ENCODE data around the gene POR. TPM values are rescaled to one million over a fixed set of nuclear protein-coding genes. Genes with fewer than 3 reads are reported as not detected.

The POR gene
- total and polyA plus RNA-seq, 2 of the 13 experiments (the other 11 are each of a cell fraction or from before 2014, with no cell fraction given), result 145 to 266 TPM

- TF ChIP-seq, protein P1, sequence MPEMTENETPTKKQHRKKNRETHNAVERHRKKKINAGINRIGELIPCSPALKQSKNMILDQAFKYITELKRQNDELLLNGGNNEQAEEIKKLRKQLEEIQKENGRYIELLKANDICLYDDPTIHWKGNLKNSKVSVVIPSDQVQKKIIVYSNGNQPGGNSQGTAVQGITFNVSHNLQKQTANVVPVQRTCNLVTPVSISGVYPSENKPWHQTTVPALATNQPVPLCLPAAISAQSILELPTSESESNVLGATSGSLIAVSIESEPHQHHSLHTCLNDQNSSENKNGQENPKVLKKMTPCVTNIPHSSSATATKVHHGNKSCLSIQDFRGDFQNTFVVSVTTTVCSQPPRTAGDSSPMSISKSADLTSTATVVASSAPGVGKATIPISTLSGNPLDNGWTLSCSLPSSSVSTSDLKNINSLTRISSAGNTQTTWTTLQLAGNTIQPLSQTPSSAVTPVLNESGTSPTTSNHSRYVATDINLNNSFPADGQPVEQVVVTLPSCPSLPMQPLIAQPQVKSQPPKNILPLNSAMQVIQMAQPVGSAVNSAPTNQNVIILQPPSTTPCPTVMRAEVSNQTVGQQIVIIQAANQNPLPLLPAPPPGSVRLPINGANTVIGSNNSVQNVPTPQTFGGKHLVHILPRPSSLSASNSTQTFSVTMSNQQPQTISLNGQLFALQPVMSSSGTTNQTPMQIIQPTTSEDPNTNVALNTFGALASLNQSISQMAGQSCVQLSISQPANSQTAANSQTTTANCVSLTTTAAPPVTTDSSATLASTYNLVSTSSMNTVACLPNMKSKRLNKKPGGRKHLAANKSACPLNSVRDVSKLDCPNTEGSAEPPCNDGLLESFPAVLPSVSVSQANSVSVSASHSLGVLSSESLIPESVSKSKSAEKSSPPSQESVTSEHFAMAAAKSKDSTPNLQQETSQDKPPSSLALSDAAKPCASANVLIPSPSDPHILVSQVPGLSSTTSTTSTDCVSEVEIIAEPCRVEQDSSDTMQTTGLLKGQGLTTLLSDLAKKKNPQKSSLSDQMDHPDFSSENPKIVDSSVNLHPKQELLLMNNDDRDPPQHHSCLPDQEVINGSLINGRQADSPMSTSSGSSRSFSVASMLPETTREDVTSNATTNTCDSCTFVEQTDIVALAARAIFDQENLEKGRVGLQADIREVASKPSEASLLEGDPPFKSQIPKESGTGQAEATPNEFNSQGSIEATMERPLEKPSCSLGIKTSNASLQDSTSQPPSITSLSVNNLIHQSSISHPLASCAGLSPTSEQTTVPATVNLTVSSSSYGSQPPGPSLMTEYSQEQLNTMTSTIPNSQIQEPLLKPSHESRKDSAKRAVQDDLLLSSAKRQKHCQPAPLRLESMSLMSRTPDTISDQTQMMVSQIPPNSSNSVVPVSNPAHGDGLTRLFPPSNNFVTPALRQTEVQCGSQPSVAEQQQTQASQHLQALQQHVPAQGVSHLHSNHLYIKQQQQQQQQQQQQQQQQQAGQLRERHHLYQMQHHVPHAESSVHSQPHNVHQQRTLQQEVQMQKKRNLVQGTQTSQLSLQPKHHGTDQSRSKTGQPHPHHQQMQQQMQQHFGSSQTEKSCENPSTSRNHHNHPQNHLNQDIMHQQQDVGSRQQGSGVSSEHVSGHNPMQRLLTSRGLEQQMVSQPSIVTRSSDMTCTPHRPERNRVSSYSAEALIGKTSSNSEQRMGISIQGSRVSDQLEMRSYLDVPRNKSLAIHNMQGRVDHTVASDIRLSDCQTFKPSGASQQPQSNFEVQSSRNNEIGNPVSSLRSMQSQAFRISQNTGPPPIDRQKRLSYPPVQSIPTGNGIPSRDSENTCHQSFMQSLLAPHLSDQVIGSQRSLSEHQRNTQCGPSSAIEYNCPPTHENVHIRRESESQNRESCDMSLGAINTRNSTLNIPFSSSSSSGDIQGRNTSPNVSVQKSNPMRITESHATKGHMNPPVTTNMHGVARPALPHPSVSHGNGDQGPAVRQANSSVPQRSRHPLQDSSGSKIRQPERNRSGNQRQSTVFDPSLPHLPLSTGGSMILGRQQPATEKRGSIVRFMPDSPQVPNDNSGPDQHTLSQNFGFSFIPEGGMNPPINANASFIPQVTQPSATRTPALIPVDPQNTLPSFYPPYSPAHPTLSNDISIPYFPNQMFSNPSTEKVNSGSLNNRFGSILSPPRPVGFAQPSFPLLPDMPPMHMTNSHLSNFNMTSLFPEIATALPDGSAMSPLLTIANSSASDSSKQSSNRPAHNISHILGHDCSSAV (CRISPR knock-in tag; IDR thresholded peaks at IDR 0.05; ENCODE audit: borderline replicate concordance), result no peak
- peak; percentile 61 for TF ChIP-seq HDAC1 (CRISPR knock-in tag; IDR thresholded peaks at IDR 0.05)
- TF ChIP-seq, protein P2, sequence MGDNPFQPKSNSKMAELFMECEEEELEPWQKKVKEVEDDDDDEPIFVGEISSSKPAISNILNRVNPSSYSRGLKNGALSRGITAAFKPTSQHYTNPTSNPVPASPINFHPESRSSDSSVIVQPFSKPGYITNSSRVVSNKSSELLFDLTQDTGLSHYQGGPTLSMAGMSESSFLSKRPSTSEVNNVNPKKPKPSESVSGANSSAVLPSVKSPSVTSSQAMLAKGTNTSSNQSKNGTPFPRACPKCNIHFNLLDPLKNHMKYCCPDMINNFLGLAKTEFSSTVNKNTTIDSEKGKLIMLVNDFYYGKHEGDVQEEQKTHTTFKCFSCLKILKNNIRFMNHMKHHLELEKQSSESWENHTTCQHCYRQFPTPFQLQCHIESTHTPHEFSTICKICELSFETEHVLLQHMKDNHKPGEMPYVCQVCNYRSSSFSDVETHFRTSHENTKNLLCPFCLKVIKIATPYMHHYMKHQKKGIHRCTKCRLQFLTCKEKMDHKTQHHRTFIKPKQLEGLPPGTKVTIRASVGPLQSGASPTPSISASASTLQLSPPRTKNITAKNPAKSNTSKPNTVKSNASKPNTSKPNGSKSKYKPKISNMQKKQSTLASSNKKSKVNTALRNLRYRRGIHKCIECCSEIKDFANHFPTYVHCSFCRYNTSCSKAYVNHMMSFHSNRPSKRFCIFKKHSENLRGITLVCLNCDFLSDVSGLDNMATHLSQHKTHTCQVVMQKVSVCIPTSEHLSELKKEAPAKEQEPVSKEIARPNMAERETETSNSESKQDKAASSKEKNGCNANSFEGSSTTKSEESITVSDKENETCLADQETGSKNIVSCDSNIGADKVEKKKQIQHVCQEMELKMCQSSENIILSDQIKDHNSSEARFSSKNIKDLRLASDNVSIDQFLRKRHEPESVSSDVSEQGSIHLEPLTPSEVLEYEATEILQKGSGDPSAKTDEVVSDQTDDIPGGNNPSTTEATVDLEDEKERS (CRISPR knock-in tag; IDR thresholded peaks at IDR 0.05), result 0 out of 2 replicates have a peak, but pooled peaks have one; percentile 17
- TF ChIP-seq ZNF296 (CRISPR knock-in tag; conservative IDR thresholded peaks at IDR 0.05), result no peak
- TF ChIP-seq SAP130 (CRISPR knock-in tag; IDR thresholded peaks at IDR 0.05; ENCODE audit: low read depth), result peak; percentile 56; the same call in 1 of the 2 replicates
Measured at GRCh38 chr7:75896803-75897327, 18.1 kb upstream of the POR start (continued).
